NCI-H2196 treated with DMSO at 0.1 percent for 48 hours (cell line): ENCODE data around the gene NELL2.

ENCODE experiments used
- DNase-seq: peaks from one replicate; lab custom pipeline; 2025; ENCODE audit not compliant: unreplicated experiment; lab: John Stamatoyannopoulos, UW

Gene NELL2

GRCh38 chr12:44627387-44628166 is 248.5 kb downstream of the NELL2 start:
- DNase-seq: no peak

GRCh38 chr12:44626883-44627282 is 249.2 kb downstream of the NELL2 start:
- no peak for DNase-seq

GRCh38 chr12:44618946-44619345 is 257.2 kb downstream of the NELL2 start:
- DNase-seq: no peak

- DNase-seq: no peak
Measured at GRCh38 chr12:44616402-44616801, 259.7 kb downstream of the NELL2 start.

- DNase-seq: no peak
Measured at GRCh38 chr12:44611538-44611937, 264.6 kb downstream of the NELL2 start.

- no peak for DNase-seq
Measured at GRCh38 chr12:44603701-44604100, 272.4 kb downstream of the NELL2 start.

GRCh38 chr12:44592626-44593025 is 283.5 kb downstream of the NELL2 start:
- no peak for DNase-seq

GRCh38 chr12:44589697-44590096 is 286.4 kb downstream of the NELL2 start:
- no peak for DNase-seq

- no peak for DNase-seq
Measured at GRCh38 chr12:44588651-44589050, 287.5 kb downstream of the NELL2 start.

GRCh38 chr12:44584625-44585024 is 291.5 kb downstream of the NELL2 start:
- DNase-seq: no peak

- no peak for DNase-seq
Measured at GRCh38 chr12:44582521-44582920, 293.6 kb downstream of the NELL2 start.

- DNase-seq: no peak
Measured at GRCh38 chr12:44581642-44582242, 294.4 kb downstream of the NELL2 start.

- DNase-seq: no peak
Measured at GRCh38 chr12:44574586-44574985, 301.5 kb downstream of the NELL2 start.

GRCh38 chr12:44573723-44574122 is 302.4 kb downstream of the NELL2 start:
- DNase-seq: no peak

- DNase-seq: no peak
Measured at GRCh38 chr12:44571006-44571550, 305.0 kb downstream of the NELL2 start.

- DNase-seq: no peak
Measured at GRCh38 chr12:44570036-44570583, 306.0 kb downstream of the NELL2 start.

- DNase-seq: no peak
Measured at GRCh38 chr12:44565163-44565562, 311.0 kb downstream of the NELL2 start.

GRCh38 chr12:44563486-44563885 is 312.6 kb downstream of the NELL2 start:
- no peak for DNase-seq

- DNase-seq: no peak
Measured at GRCh38 chr12:44558340-44559100, 317.6 kb downstream of the NELL2 start.

GRCh38 chr12:44555454-44555853 is 320.7 kb downstream of the NELL2 start:
- no peak for DNase-seq

- no peak for DNase-seq
Measured at GRCh38 chr12:44551631-44552030, 324.5 kb downstream of the NELL2 start.
